Psoas muscle (tissue), 8 donors: Measurements from ENCODE around the gene PTPN13. TPM values are rescaled to one million over a fixed set of nuclear protein-coding genes. Genes with fewer than 3 reads are reported as not detected.

Experiments
- ATAC-seq, 4 donors: fragments of 200-7000 bp; cut with Tn5 transposase; one replicate each; pipeline ENCODE4 v1.9.1; 2020; ENCODE audit warnings: moderate library complexity in 3 of 4, mild to moderate bottlenecking in 2 of 4
- DNase-seq, 2 donors: peaks; one replicate each; pipeline ENCODE4 v3.0.0-alpha.2; 2020
- H3K27ac ChIP-seq: fragments of 200-600 bp; one replicate; pipeline ENCODE4 v1.8.0; 2022
- H3K27me3 ChIP-seq, 3 donors: fragments of 200-600 bp in 1 of 3; one replicate each; pipeline versions ENCODE4 v1.6.1 to v1.8.0; 2013 to 2022; ENCODE audit warnings: low read length in 2 of 3, mild to moderate bottlenecking in 2 of 3, moderate library complexity in 1 of 3; ENCODE audit not compliant: insufficient read depth in 3 of 3
- H3K36me3 ChIP-seq, 2 donors: fragments of 200-600 bp in 1 of 2; one replicate each; pipeline versions ENCODE4 v1.6.1 to v1.8.0; 2013 to 2022; ENCODE audit warnings: low read depth in 1 of 2, mild to moderate bottlenecking in 1 of 2, moderate library complexity in 1 of 2; ENCODE audit not compliant: insufficient read depth in 1 of 2
- H3K4me1 ChIP-seq: fragments of 200-600 bp; one replicate; pipeline ENCODE4 v1.8.0; 2022
- H3K4me3 ChIP-seq: fragments of 200-600 bp; one replicate; pipeline ENCODE4 v1.8.0; 2022; ENCODE audit warnings: mild to moderate bottlenecking
- H3K9me3 ChIP-seq: fragments of 200-600 bp; one replicate; pipeline ENCODE4 v1.8.0; 2022
- WGBS, 3 donors: extraction: QIAGEN DNeasy Blood & Tissue Kit; methylation state at CpG; one replicate each; pipeline versions ENCODE4 v1.1.6 to v1.1.7; 2013; 5-methylcytosine and 5-hydroxymethylcytosine counted together
- intact Hi-C, 2 donors: fragments of 100-400 bp; cut with DNase I; formaldehyde crosslinking; loops; one replicate each; pipeline versions ENCODE4 v1.11.0 to v1.14.2; 2022
- polyA plus RNA-seq, 3 donors: library from polyadenylated mRNA; stranded (reverse); fragments of 200-250 nt; gene quantifications; one replicate each; pipeline ENCODE4 v1.2.3, GENCODE V29; 2013
- total RNA-seq, 4 donors: library from RNA; stranded (reverse); fragmentation: NEBNext Ultra II Directional in 2 of 4; extraction: Animal tissue kit (Norgen Biotek cat#: 25700) in 2 of 4; gene quantifications; one replicate each; pipeline versions ENCODE4 v1.2.1 to v1.2.4, GENCODE V29; 2021 to 2023
- TF ChIP-seq, protein P1 (sequence below): fragments of 200-600 bp; IDR thresholded peaks from one replicate; pipeline ENCODE4 v1.8.0; 2022; ENCODE audit warnings: antibody characterized with exemption
- donor health status: healthy with polysubstance abuse.
- donor health status: DM: no; HTN: no; CAD: no; lungs with moderate emphysema.
- donor health status: Bipolar disorder and iron deficiency.
- donor health status: healthy.
- donor health status: DM: yes; HTN: yes; CAD: no.
- donor health status: DM: no; HTN: no; CAD: no.
- donor health status: DM: no; HTN: no; CAD: no.
- donor health status: DM: yes; HTN: yes; CAD: no.

Gene PTPN13
- total and polyA plus RNA-seq, 7 donors: 0.22 to 2.4 (median 0.89) TPM

DNA sequence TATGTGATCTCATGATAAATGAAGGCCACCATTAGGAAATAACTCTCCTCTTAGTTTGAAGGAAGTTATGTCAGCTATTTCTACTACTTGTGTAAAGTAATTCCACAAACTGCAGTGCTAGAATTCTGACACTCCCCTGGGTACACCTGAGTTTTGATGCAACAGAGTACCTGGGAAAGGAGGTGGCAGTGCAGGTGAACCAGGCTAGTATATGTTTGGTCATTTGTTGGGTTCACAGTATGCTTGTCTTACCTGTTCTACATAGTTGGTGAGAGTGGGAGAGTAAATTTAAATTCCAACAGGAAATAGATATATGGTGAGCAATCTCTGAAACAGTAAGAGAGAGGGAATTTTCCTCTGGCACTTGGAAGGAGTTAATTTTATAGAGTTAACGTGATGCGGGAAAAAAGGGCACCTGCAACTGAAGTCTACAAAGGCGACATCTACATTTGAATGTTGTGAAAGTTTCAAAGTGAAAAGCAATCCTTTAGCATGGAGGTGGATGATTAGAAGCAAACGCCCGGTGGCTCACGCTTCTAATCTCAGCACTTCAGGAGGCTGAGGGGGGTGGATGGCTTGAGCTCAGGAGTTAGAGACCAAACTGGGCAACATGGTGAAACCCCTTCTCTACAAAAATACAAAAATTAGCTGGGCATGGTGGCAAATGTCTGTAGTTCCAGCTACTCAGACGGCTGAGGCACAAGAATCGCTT is 263.4 kb downstream of the PTPN13 start:
- 77 to 86% (median 81%) methylated on average over 8 of the region's 8 CpGs for WGBS, 3 donors
- H3K4me1 ChIP-seq: no peaks in the 10 kb centered on the region
- ATAC-seq (no peak), DNase-seq (no peak)
- H3K27me3 ChIP-seq: no peaks in the 10 kb centered on the region
- intact Hi-C loops: no loop called here
- H3K36me3 ChIP-seq: no peaks in the 10 kb centered on the region
- H3K4me3 ChIP-seq: no peak overlapping the region
- no peak overlapping the region for H3K27ac ChIP-seq
- TF ChIP-seq, protein P1, sequence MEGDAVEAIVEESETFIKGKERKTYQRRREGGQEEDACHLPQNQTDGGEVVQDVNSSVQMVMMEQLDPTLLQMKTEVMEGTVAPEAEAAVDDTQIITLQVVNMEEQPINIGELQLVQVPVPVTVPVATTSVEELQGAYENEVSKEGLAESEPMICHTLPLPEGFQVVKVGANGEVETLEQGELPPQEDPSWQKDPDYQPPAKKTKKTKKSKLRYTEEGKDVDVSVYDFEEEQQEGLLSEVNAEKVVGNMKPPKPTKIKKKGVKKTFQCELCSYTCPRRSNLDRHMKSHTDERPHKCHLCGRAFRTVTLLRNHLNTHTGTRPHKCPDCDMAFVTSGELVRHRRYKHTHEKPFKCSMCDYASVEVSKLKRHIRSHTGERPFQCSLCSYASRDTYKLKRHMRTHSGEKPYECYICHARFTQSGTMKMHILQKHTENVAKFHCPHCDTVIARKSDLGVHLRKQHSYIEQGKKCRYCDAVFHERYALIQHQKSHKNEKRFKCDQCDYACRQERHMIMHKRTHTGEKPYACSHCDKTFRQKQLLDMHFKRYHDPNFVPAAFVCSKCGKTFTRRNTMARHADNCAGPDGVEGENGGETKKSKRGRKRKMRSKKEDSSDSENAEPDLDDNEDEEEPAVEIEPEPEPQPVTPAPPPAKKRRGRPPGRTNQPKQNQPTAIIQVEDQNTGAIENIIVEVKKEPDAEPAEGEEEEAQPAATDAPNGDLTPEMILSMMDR: no peak
- no peaks in the 10 kb centered on the region for H3K9me3 ChIP-seq

Other genes with a start within 250 kb of the PTPN13 start
- 1 to 10 TPM; 1.3 to 7.6 (median 3.7) TPM for gene MAPK10, start 234.3 kb upstream of the PTPN13 start, total RNA-seq
- gene MAPK10, start 234.3 kb upstream of the PTPN13 start, polyA plus RNA-seq: under 1 TPM; 0.22 to 0.60 (median 0.58) TPM